NB4 (cell line): ENCODE data around the gene DNAJC7.

ENCODE experiments used
- CTCF ChIP-seq: IDR thresholded peaks from one replicate; pipeline ENCODE4 v1.5.1; 2012; ENCODE audit warnings: low read depth, low read length
- MAX ChIP-seq: IDR thresholded peaks from 2 replicates; pipeline ENCODE4 v1.6.1; 2011; ENCODE audit warnings: low read depth, low read length

- TF ChIP-seq CTCF (no peak), MAX (no peak)
Measured at GRCh38 chr17:42041619-42042018, 24.4 kb upstream of the DNAJC7 start.
